SK-N-SH (cell line): ENCODE data around the gene LCE2B.

ENCODE experiments used
- CHD2 ChIP-seq: fragments of 150-350 bp; IDR thresholded peaks from 2 replicates; pipeline ENCODE4 v1.6.1; 2018; ENCODE audit warnings: low read length; ENCODE audit not compliant: partially characterized antibody
- CTCF ChIP-seq: fragments of 200-600 bp; sonication (generic); IDR thresholded peaks from 2 replicates; pipeline ENCODE4 v1.6.1; 2017; ENCODE audit warnings: antibody characterized with exemption, mild to moderate bottlenecking, moderate library complexity
- EZH2phosphoT487 ChIP-seq: fragments of 200-600 bp; sonication (generic); IDR thresholded peaks from 2 replicates; pipeline ENCODE4 v1.6.1; 2017; ENCODE audit warnings: low read depth, mixed run types, mild to moderate bottlenecking, antibody characterized with exemption, moderate library complexity, borderline replicate concordance
- POLR2AphosphoS5 ChIP-seq: IDR thresholded peaks from 2 replicates; pipeline ENCODE4 v1.6.1; 2012; ENCODE audit warnings: low read depth, low read length
- TAF1 ChIP-seq: IDR thresholded peaks from 2 replicates; pipeline ENCODE4 v1.6.1; 2012; ENCODE audit warnings: low read depth, mild to moderate bottlenecking, low read length, moderate library complexity, borderline replicate concordance
- TEAD4 ChIP-seq: IDR thresholded peaks from 2 replicates; pipeline ENCODE4 v1.4.0; 2012; ENCODE audit warnings: mild to moderate bottlenecking, borderline replicate concordance; ENCODE audit not compliant: insufficient read depth

- no peak for TF ChIP-seq CTCF
- no peak for TF ChIP-seq EZH2phosphoT487
- no peak for TF ChIP-seq TEAD4
- TF ChIP-seq CHD2 = no peak
- TF ChIP-seq TAF1 = no peak
- TF ChIP-seq POLR2AphosphoS5 = no peak
Measured at GRCh38 chr1:152707860-152708259, 21.9 kb downstream of the LCE2B start, which contains the start of gene LCE4A.
